ENCODE measurements around the gene CD276.

DNA sequence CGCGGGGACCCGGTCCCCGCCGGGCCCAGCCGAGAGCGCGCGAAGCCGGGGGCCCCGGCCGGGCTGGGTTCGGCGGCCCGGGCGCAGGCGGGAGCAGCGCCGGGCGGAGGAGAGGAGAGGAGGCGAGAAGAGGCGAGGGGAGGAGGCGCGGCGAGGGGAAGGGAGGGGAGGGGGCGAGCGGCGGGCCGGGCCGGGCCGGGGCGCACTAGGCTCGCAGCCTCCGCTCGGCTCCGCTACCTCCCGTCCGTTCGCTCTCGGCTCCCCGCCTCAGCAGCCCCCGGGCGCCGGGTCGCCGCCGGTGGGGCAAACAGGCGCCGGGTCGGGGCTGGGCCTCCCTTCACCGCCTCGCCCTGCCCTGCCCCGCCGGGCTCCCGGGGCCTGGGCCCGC is 68.6 kb downstream of the CD276 start:
- TF ChIP-seq CTCF (IDR thresholded peaks at IDR 0.05) (no peak), POLR2A (IDR thresholded peaks at IDR 0.05) (no peak)
